Activated T-helper 17 cell treated with anti-CD3 and anti-CD28 coated beads, Interleukin-2, amount 50 U/mL, for 72 hours (primary cell): ENCODE measurements around the gene OXT. TPM values are rescaled to one million over a fixed set of nuclear protein-coding genes. Genes with fewer than 3 reads are reported as not detected.
A peak's percentile ranks its signal among the peaks of the same experiment; 100 is the strongest.

Source experiments
- ATAC-seq: fragments of 150-1000 bp; cut with Tn5 transposase; replicated peaks from 2 replicates; pipeline ENCODE4 v1.10.0; 2021; ENCODE audit warnings: mild to moderate bottlenecking, moderate library complexity
- H3K27ac Mint-ChIP-seq: one replicate; pipeline ENCODE4 v1.8.0; 2022; ENCODE audit warnings: mixed read lengths
- H3K27me3 Mint-ChIP-seq: one replicate; pipeline ENCODE4 v1.8.0; 2022; ENCODE audit warnings: mixed read lengths
- H3K36me3 Mint-ChIP-seq: one replicate; pipeline ENCODE4 v1.8.0; 2022; ENCODE audit warnings: low read depth, mild to moderate bottlenecking, mixed read lengths
- H3K4me1 Mint-ChIP-seq: one replicate; pipeline ENCODE4 v1.8.0; 2022; ENCODE audit warnings: mixed read lengths
- H3K4me3 Mint-ChIP-seq: one replicate; pipeline ENCODE4 v1.8.0; 2022; ENCODE audit warnings: mild to moderate bottlenecking, mixed read lengths
- H3K9me3 Mint-ChIP-seq: one replicate; pipeline ENCODE4 v1.8.0; 2022; ENCODE audit warnings: mixed read lengths
- total RNA-seq, 2 donors: library from RNA; stranded (reverse); gene quantifications; one replicate each; pipeline ENCODE4 v1.2.3, GENCODE V29; 2022

Gene OXT
- total RNA-seq, 2 donors from 2014 or later, result not detected

GRCh38 chr20:3085571-3086072 lies 14.2 kb downstream of the OXT start:
- H3K9me3 Mint-ChIP-seq, result no peaks in the 10 kb centered on the region
- no peaks in the 10 kb centered on the region for H3K36me3 Mint-ChIP-seq
- peaks cover 39% of the 10 kb centered on the region for H3K27me3 Mint-ChIP-seq
- no peak overlapping the region for H3K27ac Mint-ChIP-seq
- H3K4me3 Mint-ChIP-seq, result no peak overlapping the region
- H3K4me1 Mint-ChIP-seq, result no peaks in the 10 kb centered on the region
- no peak for ATAC-seq

- peaks cover 28% of the 10 kb centered on the region for H3K27me3 Mint-ChIP-seq
- no peak overlapping the region for H3K4me3 Mint-ChIP-seq
- H3K4me1 Mint-ChIP-seq, result peaks cover 4% of the 10 kb centered on the region
- H3K27ac Mint-ChIP-seq, result no peak overlapping the region
- no peak for ATAC-seq
- no peaks in the 10 kb centered on the region for H3K9me3 Mint-ChIP-seq
- no peaks in the 10 kb centered on the region for H3K36me3 Mint-ChIP-seq
These were observed 16.6 kb downstream of the OXT start for GRCh38 chr20:3088031-3088430.

GRCh38 chr20:3090565-3090964 lies 19.1 kb downstream of the OXT start:
- Mint-ChIP-seq H3K4me1 (peaks cover 4% of the 10 kb centered on the region), H3K27ac (no peak overlapping the region), H3K4me3 (no peak overlapping the region), H3K36me3 (no peaks in the 10 kb centered on the region), H3K27me3 (peaks cover 16% of the 10 kb centered on the region), H3K9me3 (no peaks in the 10 kb centered on the region)
- ATAC-seq, result no peak

GRCh38 chr20:3092611-3093379 lies 21.4 kb downstream of the OXT start:
- Mint-ChIP-seq H3K9me3 (no peaks in the 10 kb centered on the region), H3K4me1 (peaks cover 4% of the 10 kb centered on the region), H3K27me3 (peaks cover 16% of the 10 kb centered on the region), H3K4me3 (peak overlapping the region; percentile 73), H3K36me3 (no peaks in the 10 kb centered on the region), H3K27ac (no peak overlapping the region)
- peak; percentile 69 for ATAC-seq

- Mint-ChIP-seq H3K4me3 (peak overlapping the region; percentile 38), H3K27ac (no peak overlapping the region), H3K4me1 (peaks cover 4% of the 10 kb centered on the region), H3K27me3 (peaks cover 16% of the 10 kb centered on the region), H3K36me3 (no peaks in the 10 kb centered on the region), H3K9me3 (no peaks in the 10 kb centered on the region)
- no peak for ATAC-seq
These were observed 22.5 kb downstream of the OXT start for GRCh38 chr20:3093861-3094361.

GRCh38 chr20:3094848-3095629 lies 23.6 kb downstream of the OXT start:
- peaks cover 4% of the 10 kb centered on the region for H3K4me1 Mint-ChIP-seq

GRCh38 chr20:3100480-3100879 lies 29.1 kb downstream of the OXT start:
- H3K27me3 Mint-ChIP-seq, result no peaks in the 10 kb centered on the region
- no peak for ATAC-seq
- no peak overlapping the region for H3K4me3 Mint-ChIP-seq
- no peaks in the 10 kb centered on the region for H3K36me3 Mint-ChIP-seq
- peaks cover 16% of the 10 kb centered on the region for H3K4me1 Mint-ChIP-seq
- H3K27ac Mint-ChIP-seq, result no peak overlapping the region
- H3K9me3 Mint-ChIP-seq, result no peaks in the 10 kb centered on the region

More at GRCh38 chr20:3094848-3095629, 23.6 kb downstream of the OXT start:
- ATAC-seq, result no peak
- Mint-ChIP-seq H3K27me3 (peaks cover 10% of the 10 kb centered on the region), H3K4me3 (no peak overlapping the region), H3K9me3 (no peaks in the 10 kb centered on the region), H3K36me3 (no peaks in the 10 kb centered on the region), H3K27ac (no peak overlapping the region)

GRCh38 chr20:3101251-3101650 lies 29.8 kb downstream of the OXT start:
- no peaks in the 10 kb centered on the region for H3K36me3 Mint-ChIP-seq
- H3K27me3 Mint-ChIP-seq, result no peaks in the 10 kb centered on the region
- no peak for ATAC-seq
- H3K4me3 Mint-ChIP-seq, result no peak overlapping the region
- H3K9me3 Mint-ChIP-seq, result no peaks in the 10 kb centered on the region
- no peak overlapping the region for H3K27ac Mint-ChIP-seq
- peaks cover 16% of the 10 kb centered on the region for H3K4me1 Mint-ChIP-seq

- no peak overlapping the region for H3K4me3 Mint-ChIP-seq
- no peak overlapping the region for H3K27ac Mint-ChIP-seq
- H3K9me3 Mint-ChIP-seq, result no peaks in the 10 kb centered on the region
- H3K36me3 Mint-ChIP-seq, result no peaks in the 10 kb centered on the region
- ATAC-seq, result peak; percentile 94
- peaks cover 16% of the 10 kb centered on the region for H3K4me1 Mint-ChIP-seq
- H3K27me3 Mint-ChIP-seq, result no peaks in the 10 kb centered on the region
These were observed 30.5 kb downstream of the OXT start for GRCh38 chr20:3101737-3102574.

- no peaks in the 10 kb centered on the region for H3K36me3 Mint-ChIP-seq
- H3K27me3 Mint-ChIP-seq, result no peaks in the 10 kb centered on the region
- peak; percentile 5 for ATAC-seq
- H3K4me1 Mint-ChIP-seq, result peaks cover 16% of the 10 kb centered on the region
- H3K27ac Mint-ChIP-seq, result no peak overlapping the region
- H3K9me3 Mint-ChIP-seq, result no peaks in the 10 kb centered on the region
- H3K4me3 Mint-ChIP-seq, result no peak overlapping the region
These were observed 31.4 kb downstream of the OXT start for GRCh38 chr20:3102575-3103368.

GRCh38 chr20:3103369-3104032 lies 32.1 kb downstream of the OXT start:
- Mint-ChIP-seq H3K4me3 (no peak overlapping the region), H3K36me3 (no peaks in the 10 kb centered on the region), H3K9me3 (no peaks in the 10 kb centered on the region), H3K27me3 (no peaks in the 10 kb centered on the region), H3K4me1 (peaks cover 16% of the 10 kb centered on the region), H3K27ac (no peak overlapping the region)
- no peak for ATAC-seq

GRCh38 chr20:3105256-3106137 lies 34.1 kb downstream of the OXT start:
- no peak for ATAC-seq
- peaks cover 16% of the 10 kb centered on the region for H3K4me1 Mint-ChIP-seq
- H3K27me3 Mint-ChIP-seq, result no peaks in the 10 kb centered on the region
- no peak overlapping the region for H3K27ac Mint-ChIP-seq
- no peaks in the 10 kb centered on the region for H3K9me3 Mint-ChIP-seq
- no peak overlapping the region for H3K4me3 Mint-ChIP-seq
- no peaks in the 10 kb centered on the region for H3K36me3 Mint-ChIP-seq
